ENCODE results near the gene SYS1.

GRCh38 chr20:45387274-45387673 lies 24.3 kb downstream of the SYS1 start:
- TF ChIP-seq CTCF (IDR thresholded peaks at IDR 0.05): no peak
- TF ChIP-seq EZH2phosphoT487 (IDR thresholded peaks at IDR 0.05): no peak
- TF ChIP-seq EZH2 (IDR thresholded peaks at IDR 0.05): no peak
